Stimulated activated CD4-positive, alpha-beta T cell treated with anti-CD3 and anti-CD28 coated beads, Interleukin-1b, Interleukin-23, amount 100 ng/mL, for 4 hours (primary cell): ENCODE results near the gene SEPTIN5.

Experiments used
- DNase-seq, 2 donors: peaks; one replicate each; pipeline ENCODE4 v3.0.0-alpha.2; 2020; ENCODE audit warnings: low read depth in 2 of 2

Gene SEPTIN5

GRCh38 chr22:19733755-19734154 lies 19.5 kb downstream of the SEPTIN5 start:
- DNase-seq: no peak

GRCh38 chr22:19734163-19734562 lies 19.9 kb downstream of the SEPTIN5 start:
- DNase-seq: no peak

GRCh38 chr22:19734837-19735382 lies 20.6 kb downstream of the SEPTIN5 start:
- no peak for DNase-seq

GRCh38 chr22:19735665-19736510 lies 21.6 kb downstream of the SEPTIN5 start:
- no peak for DNase-seq

GRCh38 chr22:19737846-19738663 lies 23.8 kb downstream of the SEPTIN5 start:
- no peak for DNase-seq

GRCh38 chr22:19738664-19739447 lies 24.6 kb downstream of the SEPTIN5 start:
- no peak for DNase-seq

- no peak for DNase-seq
Measured at GRCh38 chr22:19739448-19739895, 25.2 kb downstream of the SEPTIN5 start.

GRCh38 chr22:19739911-19740449 lies 25.7 kb downstream of the SEPTIN5 start:
- no peak for DNase-seq

- DNase-seq: no peak
Measured at GRCh38 chr22:19740586-19740985, 26.3 kb downstream of the SEPTIN5 start.

GRCh38 chr22:19741053-19741452 lies 26.8 kb downstream of the SEPTIN5 start:
- no peak for DNase-seq

- no peak for DNase-seq
Measured at GRCh38 chr22:19742160-19743066, 28.1 kb downstream of the SEPTIN5 start.

- DNase-seq: no peak
Measured at GRCh38 chr22:19743081-19743480, 28.8 kb downstream of the SEPTIN5 start.

GRCh38 chr22:19743651-19744050 lies 29.3 kb downstream of the SEPTIN5 start:
- no peak for DNase-seq

- DNase-seq: no peak
Measured at GRCh38 chr22:19744350-19745006, 30.2 kb downstream of the SEPTIN5 start.

GRCh38 chr22:19745155-19746101 lies 31.1 kb downstream of the SEPTIN5 start:
- DNase-seq: no peak

- DNase-seq: no peak
Measured at GRCh38 chr22:19746726-19747125, 32.4 kb downstream of the SEPTIN5 start.

- no peak for DNase-seq
Measured at GRCh38 chr22:19747551-19747950, 33.2 kb downstream of the SEPTIN5 start.

- DNase-seq: no peak
Measured at GRCh38 chr22:19748139-19748538, 33.8 kb downstream of the SEPTIN5 start.
